PC-9 (cell line): Measurements from ENCODE around the gene USP37. TPM values are rescaled to one million over a fixed set of nuclear protein-coding genes. Genes with fewer than 3 reads are reported as not detected.
A peak's percentile ranks its signal among the peaks of the same experiment; 100 is the strongest.

Experiments
- BruUV-seq: library from RNA; stranded (reverse); fragments of 400-500 nt; replicated peaks from 2 replicates; lab custom pipeline; 2021; lab: Mats Ljungman, UMichigan
- CTCF ChIA-PET: fragments of 300-600 bp; sonication (Branson Sonifier 250); formaldehyde crosslinking; loops from one replicate; lab custom pipeline; 2022; ENCODE audit warnings: antibody characterized with exemption; lab: Charles Lee
- POLR2A ChIA-PET: fragments of 300-600 bp; sonication (Branson Sonifier 250); formaldehyde crosslinking; loops from one replicate; lab custom pipeline; 2022; ENCODE audit warnings: antibody characterized with exemption; ENCODE audit not compliant: unreplicated experiment; lab: Charles Lee
- DNase-seq, 2 experiments: peaks; one replicate each; pipeline versions ENCODE4 v3.0.0 to v3.0.0-alpha.2; 2015 to 2022; ENCODE audit warnings: mixed read lengths in 1 of 2
- H2AFZ ChIP-seq: fragments of 200-600 bp; sonication (generic); 2 replicates; pipeline ENCODE4 v1.8.1; 2017; ENCODE audit warnings: antibody characterized with exemption
- H3F3A ChIP-seq: fragments of 200-600 bp; sonication (generic); 2 replicates; pipeline ENCODE4 v1.8.1; 2017; ENCODE audit warnings: antibody characterized with exemption, mild to moderate bottlenecking, low read depth; ENCODE audit not compliant: insufficient read depth
- H3K27ac ChIP-seq: fragments of 200-600 bp; sonication (generic); 2 replicates; pipeline ENCODE4 v1.6.1; 2016; ENCODE audit warnings: mixed run types
- H3K27me3 ChIP-seq: fragments of 200-600 bp; sonication (generic); 2 replicates; pipeline ENCODE4 v1.6.1; 2016; ENCODE audit warnings: low read depth, mixed run types; ENCODE audit not compliant: insufficient read depth
- H3K36me3 ChIP-seq: fragments of 200-600 bp; sonication (generic); 2 replicates; pipeline ENCODE4 v1.6.1; 2016; ENCODE audit warnings: low read depth, mixed run types
- H3K4me1 ChIP-seq: fragments of 200-600 bp; sonication (generic); replicated peaks from 2 replicates; pipeline ENCODE4 v1.6.1; 2016; ENCODE audit warnings: mixed run types; ENCODE audit not compliant: insufficient read depth
- H3K4me2 ChIP-seq: fragments of 200-600 bp; sonication (generic); 2 replicates; pipeline ENCODE4 v1.6.1; 2017; ENCODE audit warnings: mixed run types
- H3K4me3 ChIP-seq: fragments of 200-600 bp; sonication (generic); 2 replicates; pipeline ENCODE4 v1.6.1; 2016; ENCODE audit warnings: mixed run types
- H3K79me2 ChIP-seq: fragments of 200-600 bp; sonication (generic); 2 replicates; pipeline ENCODE4 v1.6.1; 2017; ENCODE audit warnings: low read depth, mixed run types
- H3K9me2 ChIP-seq: fragments of 200-600 bp; sonication (generic); 2 replicates; pipeline ENCODE4 v1.8.1; 2017; ENCODE audit warnings: mild to moderate bottlenecking; ENCODE audit not compliant: insufficient read depth
- H3K9me3 ChIP-seq: fragments of 200-600 bp; sonication (generic); 2 replicates; pipeline ENCODE4 v1.8.1; 2016; ENCODE audit warnings: low read depth; ENCODE audit not compliant: insufficient read depth
- H4K20me1 ChIP-seq: fragments of 200-600 bp; sonication (generic); 2 replicates; pipeline ENCODE4 v1.8.1; 2017; ENCODE audit not compliant: insufficient read depth
- EZH2 ChIP-seq: fragments of 200-600 bp; sonication (generic); IDR thresholded peaks from 2 replicates; pipeline ENCODE4 v1.8.0; 2017; ENCODE audit warnings: antibody characterized with exemption, low read depth
- intact Hi-C: fragments of 100-400 bp; cut with micrococcal nuclease; formaldehyde crosslinking; loops from one replicate; pipeline ENCODE4 v1.10.0; 2022; ENCODE audit not compliant: unreplicated experiment
- total RNA-seq: library from RNA; stranded (reverse); gene quantifications from 2 replicates; pipeline ENCODE4 v1.2.3, GENCODE V29; 2021
- TF ChIP-seq, protein P1 (sequence below): fragments of 200-600 bp; sonication (generic); conservative IDR thresholded peaks from 2 replicates; pipeline ENCODE4 v1.6.1; 2017; ENCODE audit warnings: mixed run types, antibody characterized with exemption, mild to moderate bottlenecking, moderate library complexity

USP37 gene
- total RNA-seq, 1 experiment from 2014 or later, result 15.4 TPM

- ChIA-PET CTCF (no interaction called here), POLR2A (no interaction called here)
- H3K4me2 ChIP-seq, result no peak overlapping the region
- no TSS peak for BruUV-seq
- H3K4me1 ChIP-seq, result no peaks in the 10 kb centered on the region
- peaks cover 17% of the 10 kb centered on the region; the same call in 1 of the 2 replicates for H3K36me3 ChIP-seq
- intact Hi-C loops, result no loop called here
- no peaks in the 10 kb centered on the region for H4K20me1 ChIP-seq
- no peaks in the 10 kb centered on the region for H3K9me3 ChIP-seq
- H2AFZ ChIP-seq, result no peak overlapping the region
- no peak overlapping the region for H3K27ac ChIP-seq
- DNase-seq, result no peak
- H3F3A ChIP-seq, result peaks cover 7% of the 10 kb centered on the region; the same call in 1 of the 2 replicates
- TF ChIP-seq, protein P1, sequence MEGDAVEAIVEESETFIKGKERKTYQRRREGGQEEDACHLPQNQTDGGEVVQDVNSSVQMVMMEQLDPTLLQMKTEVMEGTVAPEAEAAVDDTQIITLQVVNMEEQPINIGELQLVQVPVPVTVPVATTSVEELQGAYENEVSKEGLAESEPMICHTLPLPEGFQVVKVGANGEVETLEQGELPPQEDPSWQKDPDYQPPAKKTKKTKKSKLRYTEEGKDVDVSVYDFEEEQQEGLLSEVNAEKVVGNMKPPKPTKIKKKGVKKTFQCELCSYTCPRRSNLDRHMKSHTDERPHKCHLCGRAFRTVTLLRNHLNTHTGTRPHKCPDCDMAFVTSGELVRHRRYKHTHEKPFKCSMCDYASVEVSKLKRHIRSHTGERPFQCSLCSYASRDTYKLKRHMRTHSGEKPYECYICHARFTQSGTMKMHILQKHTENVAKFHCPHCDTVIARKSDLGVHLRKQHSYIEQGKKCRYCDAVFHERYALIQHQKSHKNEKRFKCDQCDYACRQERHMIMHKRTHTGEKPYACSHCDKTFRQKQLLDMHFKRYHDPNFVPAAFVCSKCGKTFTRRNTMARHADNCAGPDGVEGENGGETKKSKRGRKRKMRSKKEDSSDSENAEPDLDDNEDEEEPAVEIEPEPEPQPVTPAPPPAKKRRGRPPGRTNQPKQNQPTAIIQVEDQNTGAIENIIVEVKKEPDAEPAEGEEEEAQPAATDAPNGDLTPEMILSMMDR, result no peak
- no peak for TF ChIP-seq EZH2
- H3K79me2 ChIP-seq, result no peaks in the 10 kb centered on the region
- no peak overlapping the region for H3K4me3 ChIP-seq
- no peaks in the 10 kb centered on the region for H3K9me2 ChIP-seq
- no peaks in the 10 kb centered on the region for H3K27me3 ChIP-seq
Measured at GRCh38 chr2:218471036-218471435, 97.1 kb downstream of the USP37 start.

DNA sequence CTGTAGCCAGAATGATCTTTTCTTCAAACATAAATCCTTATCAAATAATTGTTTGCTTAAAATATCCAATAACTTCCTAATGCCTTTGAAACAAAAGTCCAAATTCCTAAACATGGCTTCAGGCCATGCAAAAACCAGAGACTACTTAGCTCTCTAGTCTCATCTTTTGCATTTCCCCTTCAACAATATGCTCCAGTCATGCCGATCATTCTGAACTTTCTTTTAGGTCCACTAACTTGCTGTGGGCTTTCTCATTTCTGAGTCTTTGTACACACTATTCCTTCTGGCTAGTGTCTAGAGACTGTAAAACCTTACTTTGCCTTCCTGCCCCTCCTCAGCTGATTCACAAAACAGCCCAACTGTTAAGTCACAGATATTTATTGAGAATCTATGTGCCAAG, 97.7 kb downstream of the USP37 start:
- no peak for DNase-seq
- no TSS peak for BruUV-seq
- Histone ChIP-seq H3K36me3 (peaks cover 17% of the 10 kb centered on the region; the same call in 1 of the 2 replicates), H3K27ac (no peak overlapping the region), H3F3A (peaks cover 7% of the 10 kb centered on the region; the same call in 1 of the 2 replicates), H2AFZ (no peak overlapping the region), H3K79me2 (no peaks in the 10 kb centered on the region), H3K4me1 (no peaks in the 10 kb centered on the region), H3K4me3 (no peak overlapping the region), H4K20me1 (no peaks in the 10 kb centered on the region), H3K4me2 (no peak overlapping the region), H3K27me3 (no peaks in the 10 kb centered on the region), H3K9me2 (no peaks in the 10 kb centered on the region), H3K9me3 (no peaks in the 10 kb centered on the region)
- POLR2A ChIA-PET, result no interaction called here
- TF ChIP-seq, protein P1, result no peak
- no peak for TF ChIP-seq EZH2
- CTCF ChIA-PET, result interaction anchor here (0.7 kb wide), 1 partner anchor 63 kb away, joined by 4 read pairs; no protein-coding TSS in a partner anchor
- intact Hi-C loops, result no loop called here

DNA sequence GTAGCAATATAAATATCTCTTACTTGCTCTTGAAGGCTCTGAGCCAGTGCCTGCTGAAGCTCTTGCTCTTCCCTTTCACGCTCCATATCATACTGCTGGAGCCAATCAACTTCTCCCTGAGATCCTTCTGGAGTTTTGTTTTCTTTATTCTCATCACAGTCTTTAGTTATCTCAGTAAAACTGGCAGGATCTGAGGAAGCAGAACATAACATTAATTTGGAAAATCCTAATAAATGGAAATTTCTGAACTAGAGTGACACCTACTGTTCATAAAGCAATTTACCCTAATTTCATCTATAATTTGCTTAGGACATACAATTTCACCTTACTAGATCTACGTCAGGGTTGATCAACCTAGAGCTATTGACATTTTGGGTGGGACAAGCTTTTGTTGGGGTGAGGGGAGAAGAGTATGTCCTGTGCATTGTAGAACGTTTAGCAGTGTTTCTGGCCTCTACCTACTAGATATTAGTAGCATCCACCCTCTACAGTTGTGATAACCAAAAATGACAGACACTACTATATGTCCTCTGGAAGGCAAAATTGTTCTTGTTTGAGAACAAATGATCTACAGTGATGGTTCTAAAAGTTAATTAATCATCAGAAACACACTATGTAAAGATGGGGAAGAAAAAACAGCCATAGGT, 102.0 kb downstream of the USP37 start:
- no peaks in the 10 kb centered on the region for H3K79me2 ChIP-seq
- CTCF ChIA-PET, result interaction anchor here (0.6 to 1.0 kb wide), 3 partner anchors 46 to 196 kb away, joined by 3 to 4 read pairs (median 3); partner anchors contain the start of genes AAMP and PNKD
- H3F3A ChIP-seq, result peaks cover 7% of the 10 kb centered on the region; the same call in 1 of the 2 replicates
- POLR2A ChIA-PET, result interaction anchor here (0.6 kb wide), 1 partner anchor 66 kb away, joined by 5 read pairs; no protein-coding TSS in a partner anchor
- no peak overlapping the region for H2AFZ ChIP-seq
- no TSS peak for BruUV-seq
- no peak overlapping the region for H3K27ac ChIP-seq
- no peak for DNase-seq
- intact Hi-C loops, result loop anchor here (1.0 to 10.0 kb wide), 3 partner anchors 60 to 281 kb away; no protein-coding TSS in a partner anchor
- no peaks in the 10 kb centered on the region for H3K9me2 ChIP-seq
- H3K27me3 ChIP-seq, result no peaks in the 10 kb centered on the region
- H3K9me3 ChIP-seq, result no peaks in the 10 kb centered on the region
- no peak for TF ChIP-seq EZH2
- TF ChIP-seq, protein P1, result peak; percentile 77
- H3K4me2 ChIP-seq, result no peak overlapping the region
- no peaks in the 10 kb centered on the region for H3K4me1 ChIP-seq
- H3K36me3 ChIP-seq, result no peaks in the 10 kb centered on the region
- H4K20me1 ChIP-seq, result no peaks in the 10 kb centered on the region
- H3K4me3 ChIP-seq, result no peak overlapping the region
